Measurements from ENCODE around the gene KRI1. TPM values are rescaled to one million over a fixed set of nuclear protein-coding genes. Genes with fewer than 3 reads are reported as not detected.

The KRI1 gene
- total RNA-seq, 1 donor = 5.6 TPM

DNA sequence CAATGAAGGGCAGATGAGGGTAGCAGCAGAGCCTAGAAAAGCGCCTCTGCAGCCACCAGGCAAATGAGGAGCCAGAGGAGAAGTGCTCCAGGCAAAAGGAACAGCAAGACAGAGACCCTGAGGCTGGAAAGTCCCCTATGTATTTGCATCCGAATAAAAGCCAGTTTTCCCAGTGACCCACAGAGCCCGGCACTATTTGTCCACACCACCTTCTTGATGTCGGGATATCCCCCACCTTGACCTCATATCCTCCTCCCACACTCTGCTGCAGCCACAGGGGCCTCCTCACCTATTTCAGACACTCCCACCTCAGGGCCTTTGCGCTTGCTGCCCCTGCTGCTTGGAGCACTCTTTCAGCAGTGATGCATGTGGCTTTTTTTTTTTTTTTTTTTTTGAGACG is 15.5 kb downstream of the KRI1 start:
- no peak overlapping the region for H3K4me3 ChIP-seq (ENCODE audit: low read depth, low read length)
- TF ChIP-seq, protein P1, sequence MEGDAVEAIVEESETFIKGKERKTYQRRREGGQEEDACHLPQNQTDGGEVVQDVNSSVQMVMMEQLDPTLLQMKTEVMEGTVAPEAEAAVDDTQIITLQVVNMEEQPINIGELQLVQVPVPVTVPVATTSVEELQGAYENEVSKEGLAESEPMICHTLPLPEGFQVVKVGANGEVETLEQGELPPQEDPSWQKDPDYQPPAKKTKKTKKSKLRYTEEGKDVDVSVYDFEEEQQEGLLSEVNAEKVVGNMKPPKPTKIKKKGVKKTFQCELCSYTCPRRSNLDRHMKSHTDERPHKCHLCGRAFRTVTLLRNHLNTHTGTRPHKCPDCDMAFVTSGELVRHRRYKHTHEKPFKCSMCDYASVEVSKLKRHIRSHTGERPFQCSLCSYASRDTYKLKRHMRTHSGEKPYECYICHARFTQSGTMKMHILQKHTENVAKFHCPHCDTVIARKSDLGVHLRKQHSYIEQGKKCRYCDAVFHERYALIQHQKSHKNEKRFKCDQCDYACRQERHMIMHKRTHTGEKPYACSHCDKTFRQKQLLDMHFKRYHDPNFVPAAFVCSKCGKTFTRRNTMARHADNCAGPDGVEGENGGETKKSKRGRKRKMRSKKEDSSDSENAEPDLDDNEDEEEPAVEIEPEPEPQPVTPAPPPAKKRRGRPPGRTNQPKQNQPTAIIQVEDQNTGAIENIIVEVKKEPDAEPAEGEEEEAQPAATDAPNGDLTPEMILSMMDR (IDR thresholded peaks at IDR 0.05; ENCODE audit: insufficient read depth, low read depth, low read length) = no peak
- DNase-seq (ENCODE audit: low read depth) = no peak

DNA sequence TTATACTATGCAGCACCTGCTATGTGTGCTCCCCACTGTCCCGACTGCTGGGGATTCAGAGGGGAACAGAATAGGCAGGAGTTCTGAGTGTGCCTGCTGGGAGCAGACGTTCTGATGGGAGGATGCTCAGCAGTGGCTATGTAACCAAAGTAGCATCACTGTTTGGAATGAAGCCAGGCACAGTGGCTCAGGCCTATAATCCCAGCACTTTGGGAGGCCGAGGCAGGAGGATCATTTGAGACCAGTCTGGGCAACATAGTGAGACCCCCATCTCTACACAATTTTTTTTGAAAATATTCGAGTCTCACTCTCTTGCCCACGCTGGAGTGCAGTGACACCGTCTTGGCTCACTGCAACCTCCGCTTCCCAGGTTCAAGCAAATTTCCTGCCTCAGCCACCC is 16.1 kb downstream of the KRI1 start:
- no peak for DNase-seq (ENCODE audit: low read depth)
- no peak overlapping the region for H3K4me3 ChIP-seq (ENCODE audit: low read depth, low read length)
- TF ChIP-seq, protein P1 (IDR thresholded peaks at IDR 0.05; ENCODE audit: insufficient read depth, low read depth, low read length) = no peak

GRCh38 chr19:10548746-10549276 is 17.0 kb downstream of the KRI1 start:
- H3K4me3 ChIP-seq (ENCODE audit: low read depth, low read length) = no peak overlapping the region
- TF ChIP-seq, protein P1 (IDR thresholded peaks at IDR 0.05; ENCODE audit: insufficient read depth, low read depth, low read length) = no peak
- DNase-seq (ENCODE audit: low read depth) = no peak

GRCh38 chr19:10546817-10547216 is 19.0 kb downstream of the KRI1 start:
- no peak for DNase-seq (ENCODE audit: low read depth)
- H3K4me3 ChIP-seq (ENCODE audit: low read depth, low read length) = no peak overlapping the region
- TF ChIP-seq, protein P1 (IDR thresholded peaks at IDR 0.05; ENCODE audit: insufficient read depth, low read depth, low read length) = no peak

DNA sequence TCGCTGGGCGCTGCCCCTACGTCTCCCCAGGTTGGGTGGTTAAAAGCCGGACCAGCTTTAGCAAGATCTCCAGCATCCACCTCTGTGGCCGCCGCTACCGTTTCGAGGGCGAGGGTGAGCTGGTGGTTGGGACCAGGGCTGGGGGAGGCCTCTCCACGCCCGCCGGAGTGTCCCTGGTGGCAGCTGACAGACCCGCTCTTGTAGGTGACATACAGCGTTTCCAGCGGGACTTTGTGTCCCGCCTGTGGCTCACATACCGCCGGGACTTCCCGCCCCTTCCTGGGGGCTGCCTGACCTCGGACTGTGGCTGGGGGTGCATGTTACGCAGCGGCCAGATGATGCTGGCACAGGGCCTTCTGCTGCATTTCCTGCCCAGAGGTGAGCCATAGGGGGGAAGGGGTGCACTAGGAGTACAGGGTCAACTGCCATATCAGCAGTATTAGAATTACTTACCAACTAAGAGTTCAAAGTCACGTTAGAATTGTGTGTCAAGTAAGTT is 21.0 kb downstream of the KRI1 start:
- DNase-seq (ENCODE audit: low read depth) = no peak
- H3K4me3 ChIP-seq (ENCODE audit: low read depth, low read length) = peak overlapping the region; percentile 86
- TF ChIP-seq, protein P1 (IDR thresholded peaks at IDR 0.05; ENCODE audit: insufficient read depth, low read depth, low read length) = no peak

DNA sequence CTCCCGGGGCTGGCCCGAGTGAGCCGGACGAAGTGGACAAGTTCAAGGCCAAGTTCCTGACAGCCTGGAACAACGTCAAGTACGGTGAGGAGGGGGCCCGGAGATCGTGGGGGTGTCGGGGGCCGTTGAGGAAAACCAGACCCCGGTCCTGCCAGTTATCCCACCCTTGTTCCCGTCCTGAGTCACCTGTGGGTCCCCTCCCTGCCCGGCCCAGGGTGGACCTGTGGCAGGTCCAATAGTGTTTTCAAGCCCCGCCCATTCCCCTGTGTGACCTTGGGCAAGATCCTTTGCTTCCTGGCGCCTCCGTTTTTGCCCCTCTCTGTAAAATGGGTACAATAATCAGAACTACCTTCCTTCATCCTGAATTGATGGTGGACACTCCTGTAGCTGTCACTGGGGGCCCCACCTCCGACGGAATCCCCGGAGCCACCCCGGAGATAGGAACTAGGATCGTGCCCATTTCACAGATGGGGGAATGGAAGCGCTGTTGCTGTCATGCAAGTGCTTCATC is 21.5 kb downstream of the KRI1 start:
- TF ChIP-seq, protein P1 (IDR thresholded peaks at IDR 0.05; ENCODE audit: insufficient read depth, low read depth, low read length) = no peak
- peak overlapping the region; percentile 86 for H3K4me3 ChIP-seq (ENCODE audit: low read depth, low read length)
- no peak for DNase-seq (ENCODE audit: low read depth)

All from fibroblast of villous mesenchyme (primary cell).